OCI-M2 (cell line): Measurements from ENCODE around the gene SMIM13.

Experiments
- DNase-seq: peaks from one replicate; lab custom pipeline; 2025; ENCODE audit not compliant: unreplicated experiment; lab: John Stamatoyannopoulos, UW

The SMIM13 gene

GRCh38 chr6:11151488-11151887 lies 57.9 kb downstream of the SMIM13 start:
- no peak for DNase-seq

- no peak for DNase-seq
Measured at GRCh38 chr6:11152581-11152980, 58.9 kb downstream of the SMIM13 start.

GRCh38 chr6:11153447-11153846 lies 59.8 kb downstream of the SMIM13 start:
- no peak for DNase-seq

GRCh38 chr6:11155589-11155988 lies 62.0 kb downstream of the SMIM13 start:
- no peak for DNase-seq

GRCh38 chr6:11160199-11160598 lies 66.6 kb downstream of the SMIM13 start:
- no peak for DNase-seq

GRCh38 chr6:11161031-11161956 lies 67.7 kb downstream of the SMIM13 start:
- no peak for DNase-seq

- no peak for DNase-seq
Measured at GRCh38 chr6:11162262-11162661, 68.6 kb downstream of the SMIM13 start.

- no peak for DNase-seq
Measured at GRCh38 chr6:11163932-11164331, 70.3 kb downstream of the SMIM13 start.

- no peak for DNase-seq
Measured at GRCh38 chr6:11164717-11165646, 71.3 kb downstream of the SMIM13 start.

GRCh38 chr6:11166948-11167347 lies 73.3 kb downstream of the SMIM13 start:
- DNase-seq: no peak

GRCh38 chr6:11168091-11168635 lies 74.5 kb downstream of the SMIM13 start:
- DNase-seq: no peak

- DNase-seq: no peak
Measured at GRCh38 chr6:11171952-11172351, 78.3 kb downstream of the SMIM13 start.

- DNase-seq: no peak
Measured at GRCh38 chr6:11172501-11173327, 79.1 kb downstream of the SMIM13 start.

GRCh38 chr6:11174242-11174611 lies 80.6 kb downstream of the SMIM13 start:
- no peak for DNase-seq

- no peak for DNase-seq
Measured at GRCh38 chr6:11177271-11177670, 83.6 kb downstream of the SMIM13 start.

- DNase-seq: no peak
Measured at GRCh38 chr6:11179088-11179418, 85.4 kb downstream of the SMIM13 start.

- no peak for DNase-seq
Measured at GRCh38 chr6:11179419-11180202, 86.0 kb downstream of the SMIM13 start.

- no peak for DNase-seq
Measured at GRCh38 chr6:11181478-11182136, 88.0 kb downstream of the SMIM13 start.

GRCh38 chr6:11183761-11184362 lies 90.2 kb downstream of the SMIM13 start:
- no peak for DNase-seq
